Endometrial microvascular endothelial cells (primary cell): ENCODE measurements around the gene RDH11. TPM values are rescaled to one million over a fixed set of nuclear protein-coding genes. Genes with fewer than 3 reads are reported as not detected.

Experiments
- total RNA-seq: library from RNA; depleted of rRNA; stranded (reverse); fragments of >200 nt; gene quantifications from one replicate; pipeline ENCODE4 v1.2.3, GENCODE V29; 2015; ENCODE audit errors: inconsistent ontology term

RDH11 gene
- total RNA-seq, 1 donor from 2014 or later, result 92.6 TPM

Other genes starting within 250 kb of the RDH11 start
- 4.5 TPM for gene TMEM229B, start 207.0 kb downstream of the RDH11 start, total RNA-seq
- gene PLEKHH1, start 162.5 kb downstream of the RDH11 start, total RNA-seq, result 3.6 TPM
- 22.8 TPM for gene PIGH, start 95.5 kb downstream of the RDH11 start, total RNA-seq
- gene ARG2, start 75.8 kb downstream of the RDH11 start, total RNA-seq, result 29.2 TPM
- gene VTI1B, start 21.1 kb downstream of the RDH11 start, total RNA-seq, result 39.6 TPM
- gene RDH12, start 6.1 kb upstream of the RDH11 start, total RNA-seq, result not detected
- 20.9 TPM for gene ZFYVE26, start 120.8 kb upstream of the RDH11 start, total RNA-seq
- 16.4 TPM for gene RAD51B, start 124.0 kb upstream of the RDH11 start, total RNA-seq